ENCODE results near the gene ASB11. TPM values are rescaled to one million over a fixed set of nuclear protein-coding genes. Genes with fewer than 3 reads are reported as not detected.
"Not testable (repeated sequence)": the region's sequence is repeated elsewhere in the genome, so short reads cannot be mapped to it uniquely, and the experiment has no call there.

Gene ASB11
- total and polyA plus RNA-seq, 5 donors = 34.2 to 92.4 (median 70.1) TPM

- intact Hi-C loops (cut with DNase I) = no loop called here
- no peaks in the 10 kb centered on the region for H3K9me3 ChIP-seq (ENCODE audit: control insufficient read depth, low read length)
- no peaks in the 10 kb centered on the region for H3K27me3 ChIP-seq (ENCODE audit: control insufficient read depth, insufficient read depth)
- 68% methylated on average over 3 of the region's 3 CpGs for WGBS
- peak overlapping the region; percentile 32 for H3K4me3 ChIP-seq (ENCODE audit: low read length)
- peak overlapping the region; percentile 78 for H3K27ac ChIP-seq (ENCODE audit: low read length)
- ATAC-seq (peak; percentile 31 to 63), DNase-seq (no peak)
- H3K4me1 ChIP-seq (ENCODE audit: control insufficient read depth, insufficient read depth, low read length) = peaks cover 4% of the 10 kb centered on the region
These were observed 4.3 kb downstream of the ASB11 start for GRCh38 chrX:15311119-15311518.

GRCh38 chrX:15310117-15310516, 5.3 kb downstream of the ASB11 start:
- Histone ChIP-seq H3K4me1 (ENCODE audit: control insufficient read depth, insufficient read depth, low read length) (peaks cover 4% of the 10 kb centered on the region), H3K27ac (ENCODE audit: low read length) (peak overlapping the region; percentile 52), H3K4me3 (ENCODE audit: low read length) (no peak overlapping the region), H3K27me3 (ENCODE audit: control insufficient read depth, insufficient read depth) (no peaks in the 10 kb centered on the region), H3K9me3 (ENCODE audit: control insufficient read depth, low read length) (no peaks in the 10 kb centered on the region)
- ATAC-seq = peak; percentile 81 to 85
- intact Hi-C loops (cut with DNase I) = no loop called here
- WGBS = 6% methylated on average over 3 of the region's 3 CpGs
- DNase-seq = peak in 1 of 3 donors; percentile 46

GRCh38 chrX:15305899-15306298, 9.5 kb downstream of the ASB11 start:
- H3K9me3 ChIP-seq (ENCODE audit: control insufficient read depth, low read length); H3K27ac ChIP-seq (ENCODE audit: low read length); DNase-seq; H3K27me3 ChIP-seq (ENCODE audit: control insufficient read depth, insufficient read depth); H3K4me3 ChIP-seq (ENCODE audit: low read length); ATAC-seq; intact Hi-C loops (cut with DNase I); H3K4me1 ChIP-seq (ENCODE audit: control insufficient read depth, insufficient read depth, low read length): not testable (repeated sequence)
- WGBS = 71% methylated on average over 3 of the region's 3 CpGs

- H3K27ac ChIP-seq (ENCODE audit: low read length) = peak overlapping the region; percentile 3
- no peaks in the 10 kb centered on the region for H3K9me3 ChIP-seq (ENCODE audit: control insufficient read depth, low read length)
- intact Hi-C loops (cut with DNase I) = no loop called here
- peaks cover 2% of the 10 kb centered on the region for H3K4me1 ChIP-seq (ENCODE audit: control insufficient read depth, insufficient read depth, low read length)
- ATAC-seq = peak; percentile 64 to 67
- no peak overlapping the region for H3K4me3 ChIP-seq (ENCODE audit: low read length)
- peak; percentile 40 to 63 (median 44) for DNase-seq
- no peaks in the 10 kb centered on the region for H3K27me3 ChIP-seq (ENCODE audit: control insufficient read depth, insufficient read depth)
- WGBS = 42% methylated on average over 4 of the region's 4 CpGs
These were observed 13.5 kb downstream of the ASB11 start for GRCh38 chrX:15301924-15302323.

- no peaks in the 10 kb centered on the region for H3K27me3 ChIP-seq (ENCODE audit: control insufficient read depth, insufficient read depth)
- H3K4me3 ChIP-seq (ENCODE audit: low read length) = no peak overlapping the region
- ATAC-seq = no peak
- intact Hi-C loops (cut with DNase I) = no loop called here
- no peaks in the 10 kb centered on the region for H3K9me3 ChIP-seq (ENCODE audit: control insufficient read depth, low read length)
- no peak overlapping the region for H3K27ac ChIP-seq (ENCODE audit: low read length)
- H3K4me1 ChIP-seq (ENCODE audit: control insufficient read depth, insufficient read depth, low read length) = peaks cover 2% of the 10 kb centered on the region
- 59% methylated on average over 4 of the region's 4 CpGs for WGBS
- DNase-seq = no peak
These were observed 15.2 kb downstream of the ASB11 start for GRCh38 chrX:15299941-15300851.

DNA sequence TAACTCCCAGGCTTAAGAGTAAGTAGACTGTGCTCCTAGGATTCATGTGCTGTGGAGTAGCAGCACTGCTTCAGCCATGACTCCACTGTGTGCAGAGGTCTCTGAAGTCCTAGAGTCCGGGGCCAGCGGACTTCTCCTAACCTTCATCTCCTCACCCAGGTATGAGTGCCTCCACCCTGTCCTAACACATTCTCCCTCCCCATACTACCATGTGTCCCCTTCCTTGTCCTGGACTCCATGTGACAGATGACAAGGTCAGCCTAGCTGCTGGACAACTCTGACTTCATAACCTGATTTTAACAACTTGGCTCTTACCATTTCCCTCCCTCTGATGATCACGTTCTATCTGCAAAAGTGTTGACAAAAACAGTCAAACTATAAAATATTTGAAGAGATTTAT, 16.7 kb downstream of the ASB11 start:
- WGBS = 68% methylated on average over 3 of the region's 3 CpGs
- peak; percentile 53 to 70 for ATAC-seq
- peak overlapping the region; percentile 70 for H3K27ac ChIP-seq (ENCODE audit: low read length)
- no peak for DNase-seq
- H3K4me1 ChIP-seq (ENCODE audit: control insufficient read depth, insufficient read depth, low read length) = peaks cover 2% of the 10 kb centered on the region
- no peak overlapping the region for H3K4me3 ChIP-seq (ENCODE audit: low read length)
- intact Hi-C loops (cut with DNase I) = no loop called here
- H3K27me3 ChIP-seq (ENCODE audit: control insufficient read depth, insufficient read depth) = no peaks in the 10 kb centered on the region
- H3K9me3 ChIP-seq (ENCODE audit: control insufficient read depth, low read length) = no peaks in the 10 kb centered on the region

GRCh38 chrX:15298201-15298600, 17.2 kb downstream of the ASB11 start:
- no peaks in the 10 kb centered on the region for H3K9me3 ChIP-seq (ENCODE audit: control insufficient read depth, low read length)
- no peaks in the 10 kb centered on the region for H3K27me3 ChIP-seq (ENCODE audit: control insufficient read depth, insufficient read depth)
- 41% methylated on average over 2 of the region's 2 CpGs for WGBS
- peaks cover 2% of the 10 kb centered on the region for H3K4me1 ChIP-seq (ENCODE audit: control insufficient read depth, insufficient read depth, low read length)
- ATAC-seq (peak; percentile 48 to 69), DNase-seq (no peak)
- intact Hi-C loops (cut with DNase I) = no loop called here
- H3K4me3 ChIP-seq (ENCODE audit: low read length) = no peak overlapping the region
- H3K27ac ChIP-seq (ENCODE audit: low read length) = peak overlapping the region; percentile 70

DNA sequence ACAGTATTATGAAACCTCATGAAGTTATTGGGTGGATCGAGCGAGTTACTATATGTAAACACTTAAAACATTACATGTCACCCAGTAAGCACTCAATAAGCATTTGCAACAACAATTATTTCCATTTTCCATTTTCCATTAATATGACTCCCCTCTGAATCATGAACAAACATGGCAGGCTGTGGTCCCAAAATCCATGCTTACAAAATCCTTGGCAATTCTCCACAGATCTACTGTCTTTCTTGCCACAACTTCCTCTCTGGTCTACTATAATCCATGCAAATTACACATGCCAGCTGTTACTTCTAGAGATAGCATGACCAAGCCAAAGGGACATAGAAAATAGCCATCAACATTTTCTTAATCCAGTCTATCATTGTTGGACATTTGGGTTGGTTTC, 22.0 kb downstream of the ASB11 start:
- ATAC-seq (no peak), DNase-seq (no peak)
- H3K27ac ChIP-seq (ENCODE audit: low read length) = no peak overlapping the region
- WGBS = 100% methylated on average over 2 of the region's 2 CpGs
- H3K4me3 ChIP-seq (ENCODE audit: low read length) = no peak overlapping the region
- H3K27me3 ChIP-seq (ENCODE audit: control insufficient read depth, insufficient read depth) = no peaks in the 10 kb centered on the region
- no peaks in the 10 kb centered on the region for H3K9me3 ChIP-seq (ENCODE audit: control insufficient read depth, low read length)
- intact Hi-C loops (cut with DNase I) = no loop called here
- H3K4me1 ChIP-seq (ENCODE audit: control insufficient read depth, insufficient read depth, low read length) = no peaks in the 10 kb centered on the region

DNA sequence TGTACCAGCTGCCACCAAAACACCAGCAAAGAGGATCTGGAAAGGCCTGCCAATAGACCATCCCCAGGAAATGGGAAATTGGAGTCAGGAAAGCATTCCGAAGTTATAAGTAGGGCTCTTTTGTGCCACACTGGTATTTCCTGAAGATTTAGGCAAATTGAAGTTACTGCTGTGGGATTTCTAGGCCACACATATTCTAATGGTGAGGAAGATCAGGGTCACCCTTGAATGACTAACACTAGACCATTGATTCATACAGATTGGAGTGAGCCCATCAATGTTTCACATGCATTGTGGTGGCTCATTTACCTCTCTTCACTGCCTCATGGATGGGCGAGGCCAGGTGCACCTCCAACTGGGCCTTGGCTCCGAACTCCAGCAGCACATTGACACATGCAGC, 22.6 kb downstream of the ASB11 start:
- no peaks in the 10 kb centered on the region for H3K9me3 ChIP-seq (ENCODE audit: control insufficient read depth, low read length)
- intact Hi-C loops (cut with DNase I) = no loop called here
- no peaks in the 10 kb centered on the region for H3K4me1 ChIP-seq (ENCODE audit: control insufficient read depth, insufficient read depth, low read length)
- DNase-seq (no peak), ATAC-seq (no peak)
- no peak overlapping the region for H3K4me3 ChIP-seq (ENCODE audit: low read length)
- 97% methylated on average over 3 of the region's 3 CpGs for WGBS
- no peaks in the 10 kb centered on the region for H3K27me3 ChIP-seq (ENCODE audit: control insufficient read depth, insufficient read depth)
- H3K27ac ChIP-seq (ENCODE audit: low read length) = no peak overlapping the region

DNA sequence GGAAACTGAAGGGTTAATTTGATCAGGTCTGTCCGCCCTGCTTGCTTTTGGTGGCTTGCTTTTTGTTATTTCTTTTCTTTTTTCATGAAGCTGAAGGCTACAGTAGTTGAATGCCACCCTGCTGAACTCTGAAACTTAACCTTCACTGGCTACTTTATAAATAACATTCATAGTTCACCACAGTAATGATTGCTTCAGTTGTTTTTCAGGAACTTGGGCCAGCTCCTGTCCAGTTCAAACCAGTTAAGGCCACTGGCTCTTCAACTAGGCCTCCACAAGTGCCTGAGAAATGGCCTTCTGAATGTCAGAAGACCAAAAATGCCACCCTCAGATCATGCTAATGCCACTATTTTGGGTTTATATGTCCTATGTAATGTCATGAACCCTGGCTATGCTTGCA, 37.8 kb downstream of the ASB11 start:
- ATAC-seq (peak in 1 of 2 donors; percentile 26), DNase-seq (no peak)
- 48% methylated on average over 1 of the region's 1 CpG for WGBS
- no peak overlapping the region for H3K27ac ChIP-seq (ENCODE audit: low read length)
- H3K4me1 ChIP-seq (ENCODE audit: control insufficient read depth, insufficient read depth, low read length) = no peaks in the 10 kb centered on the region
- intact Hi-C loops (cut with DNase I) = no loop called here
- H3K4me3 ChIP-seq (ENCODE audit: low read length) = no peak overlapping the region
- H3K27me3 ChIP-seq (ENCODE audit: control insufficient read depth, insufficient read depth) = no peaks in the 10 kb centered on the region
- no peaks in the 10 kb centered on the region for H3K9me3 ChIP-seq (ENCODE audit: control insufficient read depth, low read length)

DNA sequence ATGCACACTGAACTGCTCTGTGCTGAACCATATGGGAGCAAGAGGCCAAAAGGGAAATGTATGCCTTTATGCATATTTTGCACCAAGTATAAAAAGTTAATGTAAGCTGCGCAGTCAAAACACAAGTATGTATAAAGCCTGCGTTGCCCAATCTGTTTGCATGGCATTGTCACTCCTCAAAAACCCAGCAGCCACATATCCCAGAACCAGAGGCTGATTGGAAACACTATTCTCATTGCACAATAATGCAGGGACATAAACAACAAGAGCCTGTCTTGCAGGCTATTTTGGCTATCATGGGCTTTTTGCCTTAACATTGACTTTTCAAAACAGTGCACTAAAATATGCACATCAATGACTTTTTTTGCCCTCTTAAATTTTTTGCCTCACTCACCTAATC, 40.5 kb downstream of the ASB11 start:
- DNase-seq (no peak), ATAC-seq (no peak)
- Histone ChIP-seq H3K4me3 (ENCODE audit: low read length) (no peak overlapping the region), H3K4me1 (ENCODE audit: control insufficient read depth, insufficient read depth, low read length) (no peaks in the 10 kb centered on the region), H3K27me3 (ENCODE audit: control insufficient read depth, insufficient read depth) (no peaks in the 10 kb centered on the region), H3K9me3 (ENCODE audit: control insufficient read depth, low read length) (no peaks in the 10 kb centered on the region), H3K27ac (ENCODE audit: low read length) (no peak overlapping the region)
- intact Hi-C loops (cut with DNase I) = no loop called here
- WGBS = 93% methylated on average over 2 of the region's 2 CpGs
